ENCODE data around the gene RNASE11. TPM values are rescaled to one million over a fixed set of nuclear protein-coding genes. Genes with fewer than 3 reads are reported as not detected.
"Not testable (repeated sequence)": the region's sequence is repeated elsewhere in the genome, so short reads cannot be mapped to it uniquely, and the experiment has no call there.

RNASE11 gene
- total RNA-seq, 6 experiments from 2014 or later, result not detected

DNA sequence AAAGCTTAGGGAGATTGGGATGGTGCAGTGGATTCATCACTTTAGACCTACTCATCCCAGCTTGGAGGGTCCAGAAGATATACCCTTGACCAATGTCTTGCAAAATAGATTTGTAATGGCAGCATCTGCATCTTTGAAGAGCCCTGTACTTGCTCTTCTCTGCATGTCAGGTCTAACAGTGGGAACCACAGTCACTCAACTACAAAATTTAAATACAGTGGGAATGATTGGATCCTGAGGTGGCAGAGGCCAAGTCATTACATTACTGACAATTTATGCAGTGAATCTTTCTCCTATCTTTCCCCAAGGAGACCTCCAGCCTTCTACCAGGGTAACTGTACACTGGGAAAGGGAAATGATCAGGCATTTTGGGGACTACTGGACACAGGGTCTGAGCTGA lies 18.7 kb downstream of the RNASE11 start:
- DNase-seq, result no peak
- Histone ChIP-seq H3K27ac (no peak overlapping the region), H3K27me3 (no peaks in the 10 kb centered on the region), H3K9me3 (no peaks in the 10 kb centered on the region), H3K36me3 (no peaks in the 10 kb centered on the region), H3K4me3 (no peak overlapping the region), H3K4me1 (no peaks in the 10 kb centered on the region)
- no peak for ATAC-seq
- intact Hi-C loops (cut with DNase I), result no loop called here
- no peak for TF ChIP-seq POLR2A (IDR thresholded peaks at IDR 0.05)

GRCh38 chr14:20568393-20568792 lies 19.4 kb downstream of the RNASE11 start:
- no peaks in the 10 kb centered on the region for H3K4me1 ChIP-seq
- H3K9me3 ChIP-seq, result no peaks in the 10 kb centered on the region
- TF ChIP-seq, protein P1, sequence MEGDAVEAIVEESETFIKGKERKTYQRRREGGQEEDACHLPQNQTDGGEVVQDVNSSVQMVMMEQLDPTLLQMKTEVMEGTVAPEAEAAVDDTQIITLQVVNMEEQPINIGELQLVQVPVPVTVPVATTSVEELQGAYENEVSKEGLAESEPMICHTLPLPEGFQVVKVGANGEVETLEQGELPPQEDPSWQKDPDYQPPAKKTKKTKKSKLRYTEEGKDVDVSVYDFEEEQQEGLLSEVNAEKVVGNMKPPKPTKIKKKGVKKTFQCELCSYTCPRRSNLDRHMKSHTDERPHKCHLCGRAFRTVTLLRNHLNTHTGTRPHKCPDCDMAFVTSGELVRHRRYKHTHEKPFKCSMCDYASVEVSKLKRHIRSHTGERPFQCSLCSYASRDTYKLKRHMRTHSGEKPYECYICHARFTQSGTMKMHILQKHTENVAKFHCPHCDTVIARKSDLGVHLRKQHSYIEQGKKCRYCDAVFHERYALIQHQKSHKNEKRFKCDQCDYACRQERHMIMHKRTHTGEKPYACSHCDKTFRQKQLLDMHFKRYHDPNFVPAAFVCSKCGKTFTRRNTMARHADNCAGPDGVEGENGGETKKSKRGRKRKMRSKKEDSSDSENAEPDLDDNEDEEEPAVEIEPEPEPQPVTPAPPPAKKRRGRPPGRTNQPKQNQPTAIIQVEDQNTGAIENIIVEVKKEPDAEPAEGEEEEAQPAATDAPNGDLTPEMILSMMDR (IDR thresholded peaks at IDR 0.05), result no peak
- TF ChIP-seq POLR2A (IDR thresholded peaks at IDR 0.05), result no peak
- no peak overlapping the region for H3K27ac ChIP-seq
- intact Hi-C loops (cut with DNase I), result no loop called here
- H3K36me3 ChIP-seq, result no peaks in the 10 kb centered on the region
- WGBS (ENCODE audit: insufficient coverage, low coverage, low lambda C conversion rate, missing lambda C conversion rate), result 73% methylated on average over 3 of the region's 3 CpGs
- DNase-seq, result no peak
- no peak for ATAC-seq
- H3K4me3 ChIP-seq, result no peak overlapping the region
- no peaks in the 10 kb centered on the region for H3K27me3 ChIP-seq

DNA sequence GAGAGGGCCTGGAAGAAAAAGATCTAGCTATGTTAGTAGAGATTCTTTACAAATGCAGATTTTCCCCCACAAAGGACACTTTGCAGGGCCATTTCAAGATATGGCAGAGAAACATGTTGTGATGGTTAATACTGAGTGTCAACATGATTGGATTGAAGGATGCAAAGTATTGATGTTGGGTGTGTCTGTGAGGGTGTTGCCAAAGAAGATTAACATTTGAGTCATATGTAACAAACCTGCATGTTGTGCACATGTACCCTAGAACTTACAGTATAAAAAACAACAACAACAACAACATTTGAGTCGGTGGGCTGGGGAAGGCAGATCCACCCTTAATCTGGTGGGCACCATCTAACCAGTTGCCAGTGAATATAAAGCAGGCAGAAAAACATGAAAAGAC lies 20.6 kb downstream of the RNASE11 start:
- H3K36me3 ChIP-seq; intact Hi-C loops (cut with DNase I); DNase-seq; H3K27ac ChIP-seq; ATAC-seq; H3K4me3 ChIP-seq; H3K27me3 ChIP-seq; H3K4me1 ChIP-seq; H3K9me3 ChIP-seq: not testable (repeated sequence)
- WGBS (ENCODE audit: insufficient coverage, low coverage, low lambda C conversion rate, missing lambda C conversion rate), result 80% methylated on average over 1 of the region's 1 CpG

- H3K36me3 ChIP-seq, result no peaks in the 10 kb centered on the region
- no peak for DNase-seq
- no peak overlapping the region for H3K27ac ChIP-seq
- intact Hi-C loops (cut with DNase I), result no loop called here
- H3K9me3 ChIP-seq, result no peaks in the 10 kb centered on the region
- H3K27me3 ChIP-seq, result no peaks in the 10 kb centered on the region
- H3K4me3 ChIP-seq, result no peak overlapping the region
- no peak for ATAC-seq
- TF ChIP-seq, protein P1 (IDR thresholded peaks at IDR 0.05), result no peak
- TF ChIP-seq POLR2A (IDR thresholded peaks at IDR 0.05), result no peak
- WGBS (ENCODE audit: insufficient coverage, low coverage, low lambda C conversion rate, missing lambda C conversion rate), result 100% methylated on average over 1 of the region's 2 CpGs
- no peaks in the 10 kb centered on the region for H3K4me1 ChIP-seq
Observed at GRCh38 chr14:20564501-20564997, 23.3 kb downstream of the RNASE11 start.

DNA sequence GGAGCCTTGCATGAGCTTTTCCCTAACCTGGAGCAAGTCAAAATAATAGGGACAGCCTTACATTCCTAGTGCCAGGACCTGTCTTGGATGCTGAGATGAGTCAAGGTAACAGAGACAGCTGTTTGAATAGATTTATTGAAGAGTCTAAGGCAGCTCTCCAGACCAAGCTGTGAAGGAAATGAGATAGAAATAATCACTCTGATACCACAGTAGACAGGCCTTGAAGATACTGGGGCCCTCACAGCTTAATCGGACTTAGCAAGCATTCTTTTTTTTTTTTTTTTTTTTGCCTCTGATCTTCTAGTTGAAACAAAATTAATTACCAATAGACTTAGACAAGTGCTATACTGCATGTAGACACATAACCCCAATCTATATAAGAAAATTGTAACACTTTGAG lies 23.8 kb downstream of the RNASE11 start:
- no peak overlapping the region for H3K27ac ChIP-seq
- WGBS (ENCODE audit: insufficient coverage, low coverage, low lambda C conversion rate, missing lambda C conversion rate), result no CpG with 5 or more reads among the region's 1 CpG
- no peak for TF ChIP-seq POLR2A (IDR thresholded peaks at IDR 0.05)
- TF ChIP-seq, protein P1 (IDR thresholded peaks at IDR 0.05), result no peak
- intact Hi-C loops (cut with DNase I), result no loop called here
- no peaks in the 10 kb centered on the region for H3K36me3 ChIP-seq
- no peaks in the 10 kb centered on the region for H3K9me3 ChIP-seq
- DNase-seq (no peak), ATAC-seq (no peak)
- H3K27me3 ChIP-seq, result no peaks in the 10 kb centered on the region
- H3K4me1 ChIP-seq, result no peaks in the 10 kb centered on the region
- H3K4me3 ChIP-seq, result no peak overlapping the region

GRCh38 chr14:20560961-20561360 lies 26.8 kb downstream of the RNASE11 start, which contains the start of gene RNASE9:
Gene RNASE9, minus strand, starts transcription at chr14:20561047.
- Histone ChIP-seq H3K9me3 (no peaks in the 10 kb centered on the region), H3K4me3 (no peak within 1 kb of the TSS), H3K27me3 (no peaks in the 10 kb centered on the region), H3K36me3 (no peaks in the 10 kb centered on the region), H3K4me1 (no peaks in the 10 kb centered on the region), H3K27ac (no peak within 1 kb of the TSS)
- intact Hi-C loops (cut with DNase I), result no loop called here
- WGBS (ENCODE audit: insufficient coverage, low coverage, low lambda C conversion rate, missing lambda C conversion rate), result 78% methylated on average over 3 of the region's 3 CpGs
- TF ChIP-seq, protein P1 (IDR thresholded peaks at IDR 0.05), result no peak
- no peak for TF ChIP-seq POLR2A (IDR thresholded peaks at IDR 0.05)
- DNase-seq (no peak), ATAC-seq (no peak)
